A549 (cell line): Measurements from ENCODE around the gene RUNX1. TPM values are rescaled to one million over a fixed set of nuclear protein-coding genes. Genes with fewer than 3 reads are reported as not detected.

Experiments
- ATAC-seq, 2 experiments: fragments of 200-7000 bp in 1 of 2; fragments of >200 bp in 1 of 2; cut with Nextera tagmentation in 1 of 2; cut with Tn5 transposase in 1 of 2; 3 replicates each; pipeline versions ENCODE4 v1.8.0 to v1.9.1; 2018 to 2020; ENCODE audit warnings: mild to moderate bottlenecking in 1 of 2, moderate library complexity in 1 of 2
- CTCF ChIA-PET: fragments of 300-600 bp; sonication (Branson Sonifier 250); formaldehyde crosslinking; extraction: SDS; loops from one replicate; lab custom pipeline; 2021; ENCODE audit warnings: antibody characterized with exemption, inconsistent platforms; lab: Yijun Ruan, JAX
- POLR2A ChIA-PET: fragments of 350-600 bp; formaldehyde crosslinking; extraction: SDS; loops from one replicate; lab custom pipeline; 2021; ENCODE audit warnings: antibody characterized with exemption, inconsistent platforms; lab: Yijun Ruan, JAX
- DNase-seq, 2 experiments: peaks; one replicate each; pipeline versions ENCODE4 v3.0.0 to v3.0.0-alpha.2; 2011 to 2016; ENCODE audit warnings: low read depth in 1 of 2, low spot score in 1 of 2
- FAIRE-seq: peaks from 2 replicates; lab custom pipeline; 2011; peaks lifted over from hg19 to GRCh38; lab: Jason Lieb, UNC
- H3K27ac ChIP-seq, 2 experiments: fragments of >200 bp; sonication (Bioruptor Twin); formaldehyde crosslinking; 3 replicates each; pipeline ENCODE4 v1.5.1; 2016 to 2017
- H3K4me1 ChIP-seq: fragments of >200 bp; sonication (Bioruptor Twin); formaldehyde crosslinking; 3 replicates; pipeline ENCODE4 v1.6.1; 2016
- H3K4me2 ChIP-seq: fragments of >200 bp; sonication (Bioruptor Twin); formaldehyde crosslinking; 3 replicates; pipeline ENCODE4 v1.6.1; 2016
- H3K4me3 ChIP-seq: fragments of >200 bp; sonication (Bioruptor Twin); formaldehyde crosslinking; 3 replicates; pipeline ENCODE4 v1.5.1; 2016
- H3K9me3 ChIP-seq: fragments of >200 bp; sonication (Bioruptor Twin); formaldehyde crosslinking; 3 replicates; pipeline ENCODE4 v1.6.1; 2016
- CHD2 ChIP-seq: fragments of 150-350 bp; IDR thresholded peaks from 2 replicates; pipeline ENCODE4 v1.6.1; 2014; ENCODE audit warnings: low read length; ENCODE audit not compliant: partially characterized antibody
- EHMT2 ChIP-seq: fragments of 200-600 bp; sonication (generic); IDR thresholded peaks from 2 replicates; pipeline ENCODE4 v1.6.1; 2016; ENCODE audit warnings: antibody characterized with exemption, low read depth, mild to moderate bottlenecking, moderate library complexity
- EP300 ChIP-seq, 2 experiments: fragments of >200 bp; sonication (Bioruptor Twin); formaldehyde crosslinking; IDR thresholded peaks; 2 replicates in 1 of 2; 3 replicates in 1 of 2; pipeline ENCODE4 v1.6.1; 2016 to 2017
- ESRRA ChIP-seq: fragments of 150-350 bp; IDR thresholded peaks from 2 replicates; pipeline ENCODE4 v1.6.1; 2014; ENCODE audit warnings: mild to moderate bottlenecking, low read length, borderline replicate concordance
- FOSB ChIP-seq: fragments of 250-450 bp; sonication (Bioruptor Pico); IDR thresholded peaks from 2 replicates; pipeline ENCODE4 v1.5.0; 2020; ENCODE audit warnings: mild to moderate bottlenecking, moderate library complexity
- FOXS1 ChIP-seq: fragments of 250-450 bp; sonication (Bioruptor Pico); IDR thresholded peaks from 2 replicates; pipeline ENCODE4 v1.5.0; 2020; ENCODE audit warnings: mild to moderate bottlenecking, moderate library complexity
- HEYL ChIP-seq: fragments of 250-450 bp; sonication (Bioruptor Pico); IDR thresholded peaks from 2 replicates; pipeline ENCODE4 v1.8.0; 2021; ENCODE audit warnings: mild to moderate bottlenecking, moderate library complexity
- HOXA7 ChIP-seq: fragments of 250-450 bp; sonication (Bioruptor Pico); IDR thresholded peaks from 2 replicates; pipeline ENCODE4 v1.5.0; 2020; ENCODE audit warnings: mild to moderate bottlenecking, moderate library complexity
- HOXB13 ChIP-seq: fragments of 250-450 bp; sonication (Bioruptor Pico); IDR thresholded peaks from 2 replicates; pipeline ENCODE4 v1.5.0; 2020; ENCODE audit warnings: low read depth, mild to moderate bottlenecking, moderate library complexity
- JUNB ChIP-seq: fragments of >200 bp; sonication (Bioruptor Twin); formaldehyde crosslinking; IDR thresholded peaks from 2 replicates; pipeline ENCODE4 v1.6.1; 2016
- KDM1A ChIP-seq: fragments of 200-600 bp; sonication (generic); IDR thresholded peaks from 2 replicates; pipeline ENCODE4 v1.6.1; 2016; ENCODE audit warnings: low read depth, mild to moderate bottlenecking
- KDM5A ChIP-seq: fragments of 200-600 bp; sonication (generic); IDR thresholded peaks from 2 replicates; pipeline ENCODE4 v1.6.1; 2016; ENCODE audit warnings: antibody characterized with exemption, mild to moderate bottlenecking
- MAFK ChIP-seq: fragments of 450-650 bp; IDR thresholded peaks from 2 replicates; pipeline ENCODE4 v1.6.1; 2014; ENCODE audit not compliant: partially characterized antibody
- NPAS2 ChIP-seq: fragments of 250-450 bp; sonication (Bioruptor Pico); IDR thresholded peaks from 2 replicates; pipeline ENCODE4 v1.8.0; 2022; ENCODE audit warnings: mild to moderate bottlenecking, moderate library complexity, borderline replicate concordance
- PHF8 ChIP-seq: fragments of 200-600 bp; sonication (generic); IDR thresholded peaks from 2 replicates; pipeline ENCODE4 v1.6.1; 2016; ENCODE audit warnings: low read depth, mild to moderate bottlenecking, antibody characterized with exemption, moderate library complexity, borderline replicate concordance
- RFX5 ChIP-seq: fragments of 450-650 bp; IDR thresholded peaks from 2 replicates; pipeline ENCODE4 v1.7.1; 2014; ENCODE audit warnings: antibody characterized with exemption, mild to moderate bottlenecking, moderate library complexity
- RNF2 ChIP-seq: fragments of 200-600 bp; sonication (generic); IDR thresholded peaks from 2 replicates; pipeline ENCODE4 v1.6.1; 2016; ENCODE audit warnings: low read depth, mild to moderate bottlenecking, antibody characterized with exemption, moderate library complexity, borderline replicate concordance
- TFCP2L1 ChIP-seq: fragments of 250-450 bp; sonication (Bioruptor Pico); IDR thresholded peaks from 2 replicates; pipeline ENCODE4 v1.5.0; 2021; ENCODE audit warnings: mild to moderate bottlenecking
- TP53 ChIP-seq: fragments of 250-450 bp; sonication (Bioruptor Pico); IDR thresholded peaks from 2 replicates; pipeline ENCODE4 v1.5.0; 2021; ENCODE audit warnings: mild to moderate bottlenecking, moderate library complexity
- ZSCAN20 ChIP-seq: fragments of 250-450 bp; sonication (Bioruptor Pico); IDR thresholded peaks from 2 replicates; pipeline ENCODE4 v1.8.0; 2022; ENCODE audit warnings: mild to moderate bottlenecking, moderate library complexity
- WGBS: methylation state at CpG from one replicate; pipeline ENCODE4 v1.1.6; 2017; ENCODE audit errors: missing lambda C conversion rate; 5-methylcytosine and 5-hydroxymethylcytosine counted together
- polyA plus RNA-seq, 4 experiments: library from polyadenylated mRNA; depleted of rRNA in 3 of 4; stranded (reverse); fragments of >200 nt; fragmentation: RNase III in 1 of 4; extraction: RNeasy Plus Mini Kit Qiagen cat#74134 plus additional on column Dnase treatment in 1 of 4; gene quantifications; 2 replicates in 3 of 4; 3 replicates in 1 of 4; pipeline ENCODE4 v1.2.3, GENCODE V29; 2011 to 2017
- TF ChIP-seq, protein P1 (sequence below): IDR thresholded peaks from 2 replicates; pipeline ENCODE4 v1.6.1; 2012
- TF ChIP-seq, protein P2 (sequence below): fragments of 250-450 bp; sonication (Bioruptor Pico); IDR thresholded peaks from 2 replicates; pipeline ENCODE4 v1.5.0; 2021; ENCODE audit warnings: mild to moderate bottlenecking, moderate library complexity, borderline replicate concordance
- TF ChIP-seq, protein P3 (sequence below): fragments of 150-350 bp; IDR thresholded peaks from 2 replicates; pipeline ENCODE4 v1.6.1; 2014; ENCODE audit warnings: low read depth, mild to moderate bottlenecking, low read length
- TF ChIP-seq, protein P4 (sequence below): fragments of >200 bp; sonication (Bioruptor Twin); formaldehyde crosslinking; IDR thresholded peaks from 2 replicates; pipeline ENCODE4 v1.6.1; 2016

Gene RUNX1
- polyA plus RNA-seq, 2 of the 4 experiments (the other 2 are of a cell fraction): 5.5 TPM

DNA sequence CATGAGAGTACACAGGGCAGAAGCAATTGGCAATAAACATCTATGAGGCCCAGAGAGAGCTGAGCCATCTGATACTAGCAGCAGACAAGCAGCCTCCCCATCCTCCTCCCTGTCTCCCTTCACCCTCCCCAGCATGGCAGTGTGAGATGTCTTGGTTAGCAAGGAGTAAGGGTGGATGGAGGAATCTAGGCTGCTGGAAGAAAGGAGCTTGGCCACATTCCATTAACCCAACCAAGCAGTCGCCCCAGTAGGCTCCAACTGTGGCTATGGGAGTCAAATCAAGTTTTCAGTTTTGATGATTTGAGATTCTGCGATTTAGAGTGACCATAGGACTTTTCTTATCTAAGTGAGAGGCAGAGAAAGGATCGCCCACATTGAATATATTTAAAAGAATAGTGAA, 12.9 kb upstream of the RUNX1 start:
- no peak overlapping the region for H3K4me3 ChIP-seq
- FAIRE-seq: no peak
- POLR2A ChIA-PET: no interaction called here

GRCh38 chr21:35059742-35060141, 10.6 kb upstream of the RUNX1 start:
- FAIRE-seq (no peak), DNase-seq (no peak), ATAC-seq (no peak)
- H3K4me1 ChIP-seq: no peaks in the 10 kb centered on the region
- ChIA-PET POLR2A (no interaction called here), CTCF (interaction anchor here (0.6 to 1.3 kb wide), 2 partner anchors 340 to 636 kb away, joined by 3 read pairs; no protein-coding TSS in a partner anchor)
- no peaks in the 10 kb centered on the region for H3K9me3 ChIP-seq
- H3K4me2 ChIP-seq: no peak overlapping the region
- H3K4me3 ChIP-seq: no peak overlapping the region
- TF ChIP-seq ZSCAN20 (CRISPR knock-in tag) (no peak), FOXS1 (CRISPR knock-in tag) (no peak), TP53 (CRISPR knock-in tag) (no peak), PHF8 (no peak), EP300 (IDR thresholded peaks at IDR 0.05) (no peak), KDM1A (no peak), KDM5A (no peak), EHMT2 (no peak), HOXB13 (CRISPR knock-in tag) (no peak), ESRRA (no peak), JUNB (no peak), RNF2 (no peak), MAFK (no peak), HEYL (no peak)
- TF ChIP-seq, protein P1, sequence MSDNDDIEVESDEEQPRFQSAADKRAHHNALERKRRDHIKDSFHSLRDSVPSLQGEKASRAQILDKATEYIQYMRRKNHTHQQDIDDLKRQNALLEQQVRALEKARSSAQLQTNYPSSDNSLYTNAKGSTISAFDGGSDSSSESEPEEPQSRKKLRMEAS: no peak
- TF ChIP-seq, protein P2, sequence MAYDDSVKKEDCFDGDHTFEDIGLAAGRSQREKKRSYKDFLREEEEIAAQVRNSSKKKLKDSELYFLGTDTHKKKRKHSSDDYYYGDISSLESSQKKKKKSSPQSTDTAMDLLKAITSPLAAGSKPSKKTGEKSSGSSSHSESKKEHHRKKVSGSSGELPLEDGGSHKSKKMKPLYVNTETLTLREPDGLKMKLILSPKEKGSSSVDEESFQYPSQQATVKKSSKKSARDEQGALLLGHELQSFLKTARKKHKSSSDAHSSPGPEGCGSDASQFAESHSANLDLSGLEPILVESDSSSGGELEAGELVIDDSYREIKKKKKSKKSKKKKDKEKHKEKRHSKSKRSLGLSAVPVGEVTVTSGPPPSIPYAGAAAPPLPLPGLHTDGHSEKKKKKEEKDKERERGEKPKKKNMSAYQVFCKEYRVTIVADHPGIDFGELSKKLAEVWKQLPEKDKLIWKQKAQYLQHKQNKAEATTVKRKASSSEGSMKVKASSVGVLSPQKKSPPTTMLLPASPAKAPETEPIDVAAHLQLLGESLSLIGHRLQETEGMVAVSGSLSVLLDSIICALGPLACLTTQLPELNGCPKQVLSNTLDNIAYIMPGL (CRISPR knock-in tag): no peak
- TF ChIP-seq, protein P3, sequence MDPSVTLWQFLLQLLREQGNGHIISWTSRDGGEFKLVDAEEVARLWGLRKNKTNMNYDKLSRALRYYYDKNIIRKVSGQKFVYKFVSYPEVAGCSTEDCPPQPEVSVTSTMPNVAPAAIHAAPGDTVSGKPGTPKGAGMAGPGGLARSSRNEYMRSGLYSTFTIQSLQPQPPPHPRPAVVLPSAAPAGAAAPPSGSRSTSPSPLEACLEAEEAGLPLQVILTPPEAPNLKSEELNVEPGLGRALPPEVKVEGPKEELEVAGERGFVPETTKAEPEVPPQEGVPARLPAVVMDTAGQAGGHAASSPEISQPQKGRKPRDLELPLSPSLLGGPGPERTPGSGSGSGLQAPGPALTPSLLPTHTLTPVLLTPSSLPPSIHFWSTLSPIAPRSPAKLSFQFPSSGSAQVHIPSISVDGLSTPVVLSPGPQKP: no peak
- TF ChIP-seq, protein P4, sequence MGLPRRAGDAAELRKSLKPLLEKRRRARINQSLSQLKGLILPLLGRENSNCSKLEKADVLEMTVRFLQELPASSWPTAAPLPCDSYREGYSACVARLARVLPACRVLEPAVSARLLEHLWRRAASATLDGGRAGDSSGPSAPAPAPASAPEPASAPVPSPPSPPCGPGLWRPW: no peak
- TF ChIP-seq, all 56 proteins: peak for 0
- H3K27ac ChIP-seq: no peak overlapping the region
- 55% methylated on average over 3 of the region's 3 CpGs for WGBS

More for the DNA sequence above, 12.9 kb upstream of the RUNX1 start:
- Histone ChIP-seq H3K9me3 (no peaks in the 10 kb centered on the region), H3K4me1 (no peaks in the 10 kb centered on the region), H3K27ac (no peak overlapping the region), H3K4me2 (no peak overlapping the region)
- no peak for TF ChIP-seq FOSB (CRISPR knock-in tag)
- no peak for TF ChIP-seq NPAS2
- TF ChIP-seq TFCP2L1 (CRISPR knock-in tag): no peak
- TF ChIP-seq EHMT2: no peak
- no peak for TF ChIP-seq HOXA7 (CRISPR knock-in tag)
- no peak for TF ChIP-seq CHD2
- TF ChIP-seq ZSCAN20 (CRISPR knock-in tag): no peak
- TF ChIP-seq, protein P2 (CRISPR knock-in tag): no peak
- no peak for TF ChIP-seq RFX5
- TF ChIP-seq PHF8: no peak
- 56% methylated on average over 3 of the region's 3 CpGs for WGBS
- ATAC-seq (no peak), DNase-seq (no peak)
- CTCF ChIA-PET: no interaction called here
